ENCODE results near the gene CFAP300.

DNA sequence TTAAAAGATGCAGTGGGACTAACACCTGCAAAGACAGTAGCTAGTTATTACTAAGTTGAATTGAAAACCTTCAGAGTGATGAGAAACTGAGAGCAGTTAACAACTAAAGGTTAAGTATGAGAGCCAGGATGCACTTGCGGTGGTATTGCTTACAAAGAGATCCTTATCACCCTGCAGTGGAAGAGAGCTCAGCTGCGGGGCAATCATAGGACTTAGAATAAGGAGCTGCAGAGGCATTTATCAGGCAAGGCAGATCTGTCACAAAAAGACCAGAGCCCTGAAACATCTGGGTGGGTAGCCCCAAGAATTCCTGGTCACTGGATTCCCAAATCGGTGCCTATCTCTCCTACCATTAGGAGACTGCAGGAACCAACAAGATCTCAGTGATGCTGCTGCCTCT lies 34.3 kb upstream of the CFAP300 start:
- no peak for TF ChIP-seq EZH2 (IDR thresholded peaks at IDR 0.05; ENCODE audit: borderline replicate concordance, low read depth, low read length, severe bottlenecking)
- TF ChIP-seq, protein P1, sequence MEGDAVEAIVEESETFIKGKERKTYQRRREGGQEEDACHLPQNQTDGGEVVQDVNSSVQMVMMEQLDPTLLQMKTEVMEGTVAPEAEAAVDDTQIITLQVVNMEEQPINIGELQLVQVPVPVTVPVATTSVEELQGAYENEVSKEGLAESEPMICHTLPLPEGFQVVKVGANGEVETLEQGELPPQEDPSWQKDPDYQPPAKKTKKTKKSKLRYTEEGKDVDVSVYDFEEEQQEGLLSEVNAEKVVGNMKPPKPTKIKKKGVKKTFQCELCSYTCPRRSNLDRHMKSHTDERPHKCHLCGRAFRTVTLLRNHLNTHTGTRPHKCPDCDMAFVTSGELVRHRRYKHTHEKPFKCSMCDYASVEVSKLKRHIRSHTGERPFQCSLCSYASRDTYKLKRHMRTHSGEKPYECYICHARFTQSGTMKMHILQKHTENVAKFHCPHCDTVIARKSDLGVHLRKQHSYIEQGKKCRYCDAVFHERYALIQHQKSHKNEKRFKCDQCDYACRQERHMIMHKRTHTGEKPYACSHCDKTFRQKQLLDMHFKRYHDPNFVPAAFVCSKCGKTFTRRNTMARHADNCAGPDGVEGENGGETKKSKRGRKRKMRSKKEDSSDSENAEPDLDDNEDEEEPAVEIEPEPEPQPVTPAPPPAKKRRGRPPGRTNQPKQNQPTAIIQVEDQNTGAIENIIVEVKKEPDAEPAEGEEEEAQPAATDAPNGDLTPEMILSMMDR (IDR thresholded peaks at IDR 0.05; ENCODE audit: borderline replicate concordance, extremely low read depth, low read length, poor library complexity, severe bottlenecking): no peak

All from DND-41 (cell line).